Activated CD4-positive, alpha-beta T cell treated with anti-CD3 and anti-CD28 coated beads, Interleukin-2, amount 50 U/mL, for 48 hours (primary cell): ENCODE data around the gene ACLY.
"Not testable (repeated sequence)": the region's sequence is repeated elsewhere in the genome, so short reads cannot be mapped to it uniquely, and the experiment has no call there.

Source experiments
- DNase-seq, 2 experiments: peaks; one replicate each; pipeline ENCODE4 v3.0.0-alpha.2; 2020

ACLY gene

GRCh38 chr17:41909088-41909487 lies 9.7 kb downstream of the ACLY start:
- no peak for DNase-seq

GRCh38 chr17:41907633-41908539 lies 10.9 kb downstream of the ACLY start:
- DNase-seq = no peak

GRCh38 chr17:41907185-41907556 lies 11.6 kb downstream of the ACLY start:
- DNase-seq = no peak

GRCh38 chr17:41906465-41907184 lies 12.1 kb downstream of the ACLY start:
- no peak for DNase-seq

- DNase-seq = no peak
These were observed 13.6 kb downstream of the ACLY start for GRCh38 chr17:41905172-41905571.

- no peak for DNase-seq
These were observed 14.4 kb downstream of the ACLY start for GRCh38 chr17:41904242-41904841.

GRCh38 chr17:41901646-41902045 lies 17.1 kb downstream of the ACLY start:
- DNase-seq = no peak

- DNase-seq = no peak
These were observed 22.0 kb downstream of the ACLY start for GRCh38 chr17:41896726-41897125.

GRCh38 chr17:41895617-41896016 lies 23.1 kb downstream of the ACLY start:
- DNase-seq = no peak

GRCh38 chr17:41894791-41895331 lies 23.9 kb downstream of the ACLY start:
- DNase-seq = no peak

GRCh38 chr17:41893384-41893783 lies 25.4 kb downstream of the ACLY start:
- DNase-seq = no peak

GRCh38 chr17:41892021-41892376 lies 26.8 kb downstream of the ACLY start:
- no peak for DNase-seq

- DNase-seq = no peak
These were observed 27.4 kb downstream of the ACLY start for GRCh38 chr17:41891135-41892020.

GRCh38 chr17:41888332-41888965 lies 30.3 kb downstream of the ACLY start:
- DNase-seq = no peak

GRCh38 chr17:41885733-41886132 lies 33.0 kb downstream of the ACLY start:
- no peak for DNase-seq

GRCh38 chr17:41882756-41883155 lies 36.0 kb downstream of the ACLY start:
- DNase-seq = no peak

GRCh38 chr17:41880130-41880529 lies 38.6 kb downstream of the ACLY start:
- DNase-seq = no peak

- DNase-seq = not testable (repeated sequence)
These were observed 44.5 kb downstream of the ACLY start for GRCh38 chr17:41874293-41874670.

GRCh38 chr17:41873559-41874292 lies 45.0 kb downstream of the ACLY start:
- DNase-seq = no peak

- no peak for DNase-seq
These were observed 47.0 kb downstream of the ACLY start for GRCh38 chr17:41871789-41872188.

GRCh38 chr17:41870627-41871026 lies 48.1 kb downstream of the ACLY start:
- no peak for DNase-seq
